SW480 (cell line): Measurements from ENCODE around the gene CTNNA3.

Source experiments
- DNase-seq: peaks from one replicate; pipeline ENCODE4 v3.0.0-alpha.2; 2016; ENCODE audit warnings: low spot score

The CTNNA3 gene

DNA sequence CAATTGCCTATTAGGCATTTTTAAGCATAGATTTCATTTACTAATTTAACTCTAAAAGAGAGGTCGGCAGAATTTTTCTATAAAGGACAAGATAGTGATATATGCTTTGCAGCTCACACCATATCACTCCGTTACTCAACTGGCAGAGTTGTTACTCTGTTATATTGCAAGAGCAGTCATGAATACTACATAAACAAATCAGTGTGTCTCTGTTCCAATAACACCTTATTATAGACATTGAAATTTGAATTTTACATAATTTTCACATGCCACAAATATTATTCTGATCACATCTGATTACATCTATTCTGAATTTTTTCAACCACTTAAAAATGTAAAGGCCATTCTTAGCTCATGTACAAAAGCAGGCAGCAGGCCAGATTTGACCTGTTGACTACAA, 1624.1 kb downstream of the CTNNA3 start:
- no peak for DNase-seq

DNA sequence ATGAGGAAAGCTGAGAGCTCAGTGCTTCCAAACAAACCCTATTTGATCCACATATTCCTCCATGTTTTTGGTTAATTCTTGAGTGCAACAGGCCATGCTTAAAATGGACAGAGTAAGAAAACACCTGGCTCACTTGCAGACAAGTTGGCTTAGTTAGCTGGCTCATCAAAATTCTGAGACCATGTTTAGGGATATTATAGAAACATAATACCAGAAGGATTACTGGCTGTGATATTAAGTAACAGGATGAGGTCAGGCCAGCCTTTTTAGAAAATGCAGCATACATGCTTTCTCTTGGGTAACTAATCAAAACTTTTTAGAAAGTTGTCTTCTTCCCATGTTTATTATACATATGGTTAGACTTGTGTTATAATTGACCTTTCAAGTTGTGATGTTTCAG, 1637.4 kb downstream of the CTNNA3 start:
- no peak for DNase-seq

DNA sequence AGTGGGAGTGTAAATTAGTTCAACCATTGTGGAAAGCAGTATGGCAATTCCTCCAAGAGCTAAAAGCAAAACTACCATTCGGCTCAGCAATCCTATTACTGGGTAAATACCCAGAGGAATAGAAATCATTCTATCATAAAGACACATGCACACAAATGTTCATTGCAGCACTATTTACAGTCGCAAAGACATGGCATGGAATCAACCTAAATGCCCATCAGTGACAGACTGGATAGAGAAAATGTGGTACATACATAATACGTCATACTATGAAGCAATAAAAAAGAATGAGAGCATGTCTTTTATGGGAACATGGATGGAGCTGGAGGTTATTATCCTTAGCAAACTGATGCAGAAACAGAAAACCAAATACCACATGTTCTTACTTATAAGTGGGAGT, 1646.7 kb downstream of the CTNNA3 start:
- DNase-seq, result no peak

DNA sequence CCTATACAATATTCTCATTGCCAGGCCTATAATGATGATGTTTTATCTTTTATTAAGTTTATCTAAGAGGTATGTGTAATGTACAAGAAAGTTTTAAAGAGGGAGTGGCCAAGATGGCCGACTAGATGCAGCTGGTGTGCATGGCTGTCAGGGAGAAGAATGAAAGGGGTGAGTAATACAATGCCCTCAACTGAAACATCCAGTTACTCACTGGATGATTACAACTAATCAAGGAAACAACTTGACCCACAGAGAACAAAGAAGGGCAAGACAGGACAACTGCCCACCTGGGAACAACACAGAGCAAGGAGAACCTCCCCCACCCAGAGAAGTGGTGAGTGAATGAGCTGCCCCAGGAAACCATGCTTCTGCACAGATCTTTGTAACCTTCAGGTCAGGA, 1650.1 kb downstream of the CTNNA3 start:
- DNase-seq, result no peak

- peak; percentile 4 for DNase-seq
These were observed 1654.2 kb downstream of the CTNNA3 start for GRCh38 chr10:66041771-66042170.

- DNase-seq, result no peak
These were observed 1657.4 kb downstream of the CTNNA3 start for GRCh38 chr10:66038623-66039022.

DNA sequence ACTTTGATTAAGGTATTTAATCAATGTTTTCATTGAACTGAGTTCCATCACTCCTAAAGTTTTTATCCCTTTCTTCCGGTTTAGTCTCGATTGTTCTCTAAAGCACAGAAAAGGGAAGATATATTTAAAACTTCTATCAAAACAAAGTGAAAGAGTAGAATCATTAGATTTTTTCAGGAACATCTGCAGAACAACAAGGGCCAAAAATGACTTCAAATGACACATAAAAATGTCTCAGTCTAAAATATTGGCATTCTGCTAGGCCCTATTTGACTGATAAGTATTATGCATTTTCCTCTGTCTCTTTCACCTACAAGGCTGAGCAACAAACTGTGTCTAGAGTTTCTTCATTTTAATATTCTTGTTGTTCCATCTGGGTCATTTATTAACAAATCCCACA, 1669.7 kb downstream of the CTNNA3 start:
- DNase-seq, result no peak

DNA sequence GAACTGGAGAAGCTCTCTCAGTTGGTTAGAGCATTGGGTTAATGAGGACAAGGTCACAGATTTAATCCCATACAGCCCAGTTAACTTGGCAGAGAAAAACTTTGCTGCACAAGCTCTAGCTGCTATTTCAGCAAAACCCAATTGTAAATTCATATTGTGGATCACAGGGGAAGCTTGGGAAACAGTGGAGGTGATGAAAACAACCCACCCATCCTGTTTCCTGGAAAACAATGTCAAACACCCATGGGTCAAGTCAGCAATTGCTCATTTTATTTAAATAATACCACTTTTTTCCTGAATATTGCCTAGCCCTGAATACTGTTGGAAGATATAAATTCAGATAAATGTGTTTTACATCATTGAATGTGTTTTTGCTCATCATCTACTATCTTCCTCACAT, 1670.8 kb downstream of the CTNNA3 start:
- DNase-seq, result no peak

GRCh38 chr10:66021423-66021822, 1674.6 kb downstream of the CTNNA3 start:
- DNase-seq, result no peak

- DNase-seq, result no peak
These were observed 1687.8 kb downstream of the CTNNA3 start for GRCh38 chr10:66008221-66008620.

GRCh38 chr10:66006411-66006810, 1689.6 kb downstream of the CTNNA3 start:
- DNase-seq, result no peak

DNA sequence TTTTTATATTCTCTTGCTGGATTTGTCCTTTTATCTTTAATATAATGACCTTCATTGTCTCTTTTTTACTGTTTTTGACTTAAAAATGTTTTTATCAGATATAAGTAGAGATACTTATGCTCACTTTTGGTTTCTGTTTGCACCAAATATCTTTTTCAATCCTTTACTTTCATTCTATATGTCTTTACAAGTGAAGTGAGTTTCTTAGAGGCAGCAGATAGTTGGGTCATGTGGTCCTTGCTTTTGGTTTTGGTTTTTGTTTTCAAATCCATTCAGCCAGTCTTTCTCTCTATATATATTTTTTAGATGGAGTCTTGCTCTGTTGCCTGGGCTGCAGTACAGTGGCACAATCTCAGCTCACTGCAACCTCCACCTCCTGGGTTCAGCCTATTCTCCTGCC, 1702.5 kb downstream of the CTNNA3 start:
- DNase-seq, result no peak

- DNase-seq, result no peak
These were observed 1727.1 kb downstream of the CTNNA3 start for GRCh38 chr10:65968871-65969270.

GRCh38 chr10:65968437-65968836, 1727.6 kb downstream of the CTNNA3 start:
- DNase-seq, result no peak

GRCh38 chr10:65964205-65964604, 1731.8 kb downstream of the CTNNA3 start:
- DNase-seq, result no peak

- DNase-seq, result no peak
These were observed 1743.9 kb downstream of the CTNNA3 start for GRCh38 chr10:65952086-65952485.

- no peak for DNase-seq
These were observed 1745.9 kb downstream of the CTNNA3 start for GRCh38 chr10:65950075-65950474.

GRCh38 chr10:65949526-65949925, 1746.5 kb downstream of the CTNNA3 start:
- DNase-seq, result no peak

DNA sequence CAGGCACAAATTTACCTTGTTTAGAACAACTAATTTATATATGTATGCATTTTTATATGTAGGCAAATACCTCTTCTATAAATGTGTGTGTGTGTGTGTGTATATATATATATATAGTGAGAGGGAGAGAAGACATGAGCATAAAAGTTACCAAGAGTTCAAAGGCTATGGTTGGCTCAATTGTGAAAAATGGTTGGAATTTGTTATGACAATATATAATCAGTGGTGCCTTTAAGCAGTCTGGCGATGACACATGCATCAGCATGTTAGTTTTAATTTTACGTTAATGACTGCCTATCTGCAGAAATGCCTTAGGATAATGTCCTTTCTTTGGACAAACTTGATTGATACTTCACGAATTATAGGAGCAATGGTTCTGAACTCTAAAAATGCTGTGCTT, 1750.9 kb downstream of the CTNNA3 start:
- no peak for DNase-seq

DNA sequence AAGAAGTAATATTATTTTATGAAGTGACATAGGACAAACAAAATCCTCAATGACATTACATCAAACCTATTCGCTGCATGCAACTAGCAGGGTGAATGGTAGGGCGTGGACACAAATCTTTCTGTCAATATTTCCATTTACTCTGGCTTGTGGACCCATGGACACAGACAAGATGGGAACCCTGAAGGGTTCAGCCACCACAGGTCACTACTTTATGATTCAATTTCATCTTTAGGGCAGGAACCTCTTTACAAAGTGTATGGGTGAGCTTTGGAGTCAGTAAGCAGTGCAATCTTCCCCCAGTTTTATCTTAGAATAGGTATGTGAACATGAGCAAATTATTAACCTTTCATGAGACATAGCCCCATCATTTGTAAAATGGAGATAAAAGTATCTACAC, 1752.5 kb downstream of the CTNNA3 start:
- DNase-seq, result no peak

GRCh38 chr10:65940816-65941662, 1755.0 kb downstream of the CTNNA3 start:
- no peak for DNase-seq

- DNase-seq, result no peak
These were observed 1755.9 kb downstream of the CTNNA3 start for GRCh38 chr10:65940105-65940504.

DNA sequence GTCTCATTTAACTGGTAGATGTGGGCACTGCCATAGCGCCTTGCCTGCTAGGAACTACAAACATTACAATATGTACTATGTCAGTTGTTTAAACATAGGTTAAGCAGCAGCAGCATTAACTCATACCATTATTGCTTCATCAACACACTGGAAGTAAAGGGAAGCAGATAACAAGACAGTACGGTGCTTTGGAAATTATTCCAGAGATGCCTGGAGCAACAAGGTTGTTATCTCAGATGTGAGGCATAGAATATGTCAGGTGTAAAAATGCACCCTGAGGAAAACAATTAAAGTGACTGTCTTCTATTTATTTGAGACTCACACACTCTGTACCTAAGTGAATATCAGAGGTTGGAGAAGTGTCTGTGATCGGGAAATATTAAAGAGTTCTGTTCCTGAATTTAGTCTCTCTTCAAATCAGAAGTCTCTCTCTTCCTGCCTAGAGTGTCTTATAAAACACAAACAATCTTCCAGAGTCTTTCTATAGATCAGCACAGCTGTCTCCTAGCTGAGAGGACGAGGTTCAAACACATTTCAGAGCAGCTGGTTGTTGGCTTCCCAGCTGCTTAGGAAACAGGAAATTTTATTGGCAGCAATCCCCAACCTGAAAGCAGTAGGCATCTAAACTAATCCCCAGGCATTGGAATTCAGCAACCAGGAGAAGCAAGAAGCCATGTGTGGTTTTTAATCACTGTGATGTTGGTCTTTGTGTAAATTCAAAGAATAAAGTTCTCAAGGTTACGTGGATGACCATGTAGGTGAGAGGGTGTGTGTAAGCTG, 1764.5 kb downstream of the CTNNA3 start:
- DNase-seq, result no peak
